Measurements from ENCODE around the gene ASPG. TPM values are rescaled to one million over a fixed set of nuclear protein-coding genes. Genes with fewer than 3 reads are reported as not detected.

ASPG gene
- total and polyA plus RNA-seq, 3 donors from 2014 or later: 2.7 to 3.7 (median 3.3) TPM

- Histone ChIP-seq H3K4me1 (no peaks in the 10 kb centered on the region), H3K27ac (no peak overlapping the region), H3K9me3 (no peaks in the 10 kb centered on the region), H3K36me3 (ENCODE audit: low read depth, missing control alignments) (no peaks in the 10 kb centered on the region), H3K27me3 (no peaks in the 10 kb centered on the region), H3K4me3 (no peak overlapping the region)
- intact Hi-C loops (cut with DNase I; ENCODE audit: low total_unique reads): no loop called here
- TF ChIP-seq POLR2A (IDR thresholded peaks at IDR 0.05) (no peak), CTCF (IDR thresholded peaks at IDR 0.05) (no peak)
- WGBS, 2 donors: 74 to 75% methylated on average over 12 to 17 of the region's 18 CpGs
- no peak for DNase-seq
These were observed 25.1 kb downstream of the ASPG start for GRCh38 chr14:104110491-104111209.

DNA sequence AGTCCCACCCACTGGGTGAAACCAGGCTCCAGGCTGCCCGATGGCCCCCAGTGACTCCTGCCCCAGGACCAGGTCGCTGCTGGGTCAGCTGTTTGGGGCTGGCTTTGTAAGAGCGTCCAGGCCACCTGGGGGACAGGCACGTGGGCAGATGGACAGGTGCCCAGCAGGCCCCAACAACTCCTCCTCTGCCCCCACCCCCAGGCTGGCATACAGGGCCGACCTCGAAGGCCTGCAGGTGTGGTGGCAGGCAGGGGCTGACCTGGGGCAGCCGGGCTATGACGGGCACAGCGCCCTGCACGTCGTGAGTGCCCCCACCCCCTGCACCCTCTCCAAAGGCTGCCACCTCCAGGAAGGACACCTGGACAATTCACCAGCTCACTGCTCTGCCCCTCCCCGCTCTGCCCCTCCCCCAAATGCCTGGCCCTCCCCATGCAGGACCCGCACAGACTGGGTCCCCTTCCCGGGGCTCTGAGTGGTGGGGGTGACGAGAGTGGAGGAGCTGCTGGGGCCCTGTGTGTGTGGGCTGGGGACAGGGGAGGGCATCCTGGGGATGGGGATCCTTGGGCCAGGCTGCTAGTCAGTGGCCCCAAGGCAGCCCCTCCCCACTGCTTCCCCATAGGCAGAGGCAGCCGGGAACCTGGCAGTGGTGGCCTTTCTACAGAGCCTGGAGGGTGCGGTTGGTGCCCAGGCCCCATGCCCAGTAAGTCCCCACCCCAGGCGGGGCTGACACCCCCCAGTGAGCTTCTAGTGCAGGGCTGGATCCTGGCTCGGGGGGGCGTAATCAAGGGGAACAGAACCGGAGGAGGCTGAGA is 26.0 kb downstream of the ASPG start:
- intact Hi-C loops (cut with DNase I; ENCODE audit: low total_unique reads): no loop called here
- WGBS, 2 donors: 78 to 81% methylated on average over 6 to 21 of the region's 21 CpGs
- DNase-seq: no peak
- Histone ChIP-seq H3K27ac (no peak overlapping the region), H3K4me3 (no peak overlapping the region), H3K27me3 (no peaks in the 10 kb centered on the region), H3K36me3 (ENCODE audit: low read depth, missing control alignments) (no peaks in the 10 kb centered on the region), H3K9me3 (no peaks in the 10 kb centered on the region), H3K4me1 (peaks cover 2% of the 10 kb centered on the region)
- no peak for TF ChIP-seq CTCF (IDR thresholded peaks at IDR 0.05)

DNA sequence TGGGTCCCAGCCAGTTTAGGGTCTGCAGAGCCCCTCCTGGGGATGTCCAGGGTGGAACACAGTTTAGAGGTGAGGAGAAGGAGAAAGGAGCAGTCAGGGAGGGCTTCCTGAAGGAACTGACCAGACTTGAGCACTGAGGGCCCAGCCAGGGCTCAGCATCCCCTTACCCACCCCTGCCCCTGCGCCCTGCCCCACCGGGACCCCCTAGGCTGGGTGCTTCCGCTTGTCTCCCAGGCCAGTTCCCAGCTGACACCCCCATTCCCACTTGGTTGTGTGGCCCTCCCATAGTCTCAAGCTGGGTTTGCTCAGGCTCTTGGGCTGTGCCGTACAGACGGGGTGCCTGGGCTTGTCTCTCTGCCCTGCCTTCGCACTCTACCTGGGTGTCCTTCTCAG is 26.6 kb downstream of the ASPG start:
- Histone ChIP-seq H3K36me3 (ENCODE audit: low read depth, missing control alignments) (no peaks in the 10 kb centered on the region), H3K4me3 (no peak overlapping the region), H3K4me1 (peaks cover 3% of the 10 kb centered on the region), H3K27me3 (no peaks in the 10 kb centered on the region), H3K27ac (no peak overlapping the region), H3K9me3 (no peaks in the 10 kb centered on the region)
- TF ChIP-seq POLR2A (IDR thresholded peaks at IDR 0.05): no peak
- no peak for TF ChIP-seq CTCF (IDR thresholded peaks at IDR 0.05)
- intact Hi-C loops (cut with DNase I; ENCODE audit: low total_unique reads): no loop called here
- DNase-seq: no peak
- WGBS, 2 donors: 100% methylated on average over 5 of the region's 6 CpGs; no CpG with 5 or more reads in 1 of the 2 donors

DNA sequence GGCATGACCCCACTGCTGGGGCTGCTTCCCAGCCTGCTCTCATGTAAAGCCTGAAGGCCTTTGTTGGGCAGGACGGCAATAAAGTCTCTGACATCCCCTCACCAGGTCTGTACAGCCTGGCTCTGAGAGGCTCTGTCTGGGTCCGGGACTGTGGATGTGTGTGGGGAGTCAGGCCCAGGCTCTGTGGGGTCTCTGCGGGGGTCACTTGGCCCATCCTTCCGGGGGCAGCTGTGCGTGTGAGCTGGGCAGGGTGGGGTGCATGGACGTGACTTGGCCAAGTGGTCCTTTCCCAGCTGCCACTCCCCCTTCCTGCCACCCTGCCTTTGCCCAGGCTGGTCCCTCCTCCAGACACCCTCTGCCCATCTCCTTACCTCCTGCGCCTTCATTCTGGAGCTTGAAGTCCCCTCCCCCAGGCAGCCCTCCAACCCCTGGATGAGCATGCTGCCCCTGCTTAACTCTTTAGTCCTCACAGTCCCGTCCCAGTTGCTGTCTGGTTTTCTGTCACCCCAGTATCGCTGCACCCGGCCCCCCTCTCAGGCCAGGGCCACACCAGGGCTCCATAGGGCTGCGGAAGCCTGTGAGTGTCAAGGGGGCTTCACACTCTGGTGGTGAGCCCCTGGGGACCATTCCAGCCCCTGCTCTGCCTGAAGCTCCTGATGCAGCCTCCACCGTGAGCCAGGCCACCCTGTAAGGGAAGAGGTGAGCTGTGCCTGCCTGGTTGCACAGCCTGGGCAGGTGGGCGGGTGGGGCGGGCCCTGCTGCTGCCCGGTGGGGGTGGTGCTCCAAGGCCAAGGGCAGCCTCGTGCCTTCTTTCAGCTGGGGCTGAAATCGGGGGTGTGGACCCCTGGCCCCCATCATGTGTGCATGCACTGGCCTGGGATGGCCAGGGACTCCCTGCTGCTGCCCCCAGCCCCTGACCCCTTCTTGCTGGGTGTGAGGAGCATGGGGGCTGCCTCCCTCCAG is 27.4 kb downstream of the ASPG start:
- no peak for DNase-seq

More for the DNA sequence above, 27.4 kb downstream of the ASPG start:
- no peak for TF ChIP-seq CTCF (IDR thresholded peaks at IDR 0.05)
- intact Hi-C loops (cut with DNase I; ENCODE audit: low total_unique reads): no loop called here
- peaks cover 3% of the 10 kb centered on the region for H3K4me1 ChIP-seq
- 75% methylated on average over 7 to 15 of the region's 17 CpGs for WGBS, 2 donors
- no peak overlapping the region for H3K4me3 ChIP-seq
- no peaks in the 10 kb centered on the region for H3K36me3 ChIP-seq (ENCODE audit: low read depth, missing control alignments)
- H3K27ac ChIP-seq: no peak overlapping the region
- no peaks in the 10 kb centered on the region for H3K27me3 ChIP-seq
- no peaks in the 10 kb centered on the region for H3K9me3 ChIP-seq

All from testis (tissue), 3 donors.